ENCODE measurements around the gene CR1L. TPM values are rescaled to one million over a fixed set of nuclear protein-coding genes. Genes with fewer than 3 reads are reported as not detected.
A peak's percentile ranks its signal among the peaks of the same experiment; 100 is the strongest.
"Not testable (repeated sequence)": the region's sequence is repeated elsewhere in the genome, so short reads cannot be mapped to it uniquely, and the experiment has no call there.

CR1L gene
- 1 to 10 TPM in 1 of 5 donors, under 1 TPM in 4; 0.28 to 1.4 (median 0.44) TPM for polyA plus RNA-seq (ENCODE audit: insufficient read depth in 1 of 5, insufficient read length in 5 of 5, low replicate concordance in 1 of 5)
- long read RNA-seq, donor 1: 0 reads
- long read RNA-seq, donor 2: 0 reads
- long read RNA-seq, donor 3: 0 reads
- long read RNA-seq, donor 4: 0 reads
- long read RNA-seq, donor 5, partial matches to known transcripts: 0 of 1 reads
- long read RNA-seq, donor 5, other reads (novel, unspliced or antisense): 0 of 1 reads
- long read RNA-seq, donor 6: 0 reads
- long read RNA-seq, donor 7, partial matches to known transcripts: 0 of 1 reads
- long read RNA-seq, donor 7, other reads (novel, unspliced or antisense): 0 of 1 reads
- long read RNA-seq, donor 8: 0 reads

GRCh38 chr1:207644852-207645634 lies at the start of gene CR1L:
Gene CR1L (plus strand): TSS chr1:207645133. CDS start chr1:207645234, 101 bp downstream.
- DNase-seq: peak; percentile 53 to 59

GRCh38 chr1:207603777-207604176 lies 41.2 kb upstream of the CR1L start:
- no peak for DNase-seq

- no peak for DNase-seq
Observed at GRCh38 chr1:207605444-207606361, 39.2 kb upstream of the CR1L start.

- DNase-seq: no peak
Observed at GRCh38 chr1:207606362-207606755, 38.6 kb upstream of the CR1L start.

- no peak for DNase-seq
Observed at GRCh38 chr1:207612762-207613161, 32.2 kb upstream of the CR1L start.

- DNase-seq: peak; percentile 25 to 47
Observed at GRCh38 chr1:207619871-207620542, 24.9 kb upstream of the CR1L start.

- no peak for DNase-seq
Observed at GRCh38 chr1:207620543-207620893, 24.4 kb upstream of the CR1L start.

GRCh38 chr1:207625504-207626071 lies 19.3 kb upstream of the CR1L start:
- DNase-seq: not testable (repeated sequence)

- no peak for DNase-seq
Observed at GRCh38 chr1:207626972-207627337, 18.0 kb upstream of the CR1L start.

- no peak for DNase-seq
Observed at GRCh38 chr1:207627496-207627895, 17.4 kb upstream of the CR1L start.

- no peak for DNase-seq
Observed at GRCh38 chr1:207628776-207629175, 16.2 kb upstream of the CR1L start.

- no peak for DNase-seq
Observed at GRCh38 chr1:207631137-207631536, 13.8 kb upstream of the CR1L start.

GRCh38 chr1:207633226-207633625 lies 11.7 kb upstream of the CR1L start:
- no peak for DNase-seq

GRCh38 chr1:207633699-207634289 lies 11.1 kb upstream of the CR1L start:
- not testable (repeated sequence) for DNase-seq

- DNase-seq: not testable (repeated sequence)
Observed at GRCh38 chr1:207634293-207634692, 10.6 kb upstream of the CR1L start.

GRCh38 chr1:207635569-207636186 lies 9.3 kb upstream of the CR1L start:
- DNase-seq: not testable (repeated sequence)

GRCh38 chr1:207638487-207639145 lies 6.3 kb upstream of the CR1L start:
- not testable (repeated sequence) for DNase-seq

GRCh38 chr1:207639362-207639761 lies 5.6 kb upstream of the CR1L start:
- not testable (repeated sequence) for DNase-seq

- no peak for DNase-seq
Observed at GRCh38 chr1:207644166-207644851, 624 bp upstream of the CR1L start.
